Naive B cell (primary cell): ENCODE results near the gene ITGB3. TPM values are rescaled to one million over a fixed set of nuclear protein-coding genes. Genes with fewer than 3 reads are reported as not detected.
"Not testable (repeated sequence)": the region's sequence is repeated elsewhere in the genome, so short reads cannot be mapped to it uniquely, and the experiment has no call there.

Experiments used
- ATAC-seq, 2 donors: fragments of 150-1000 bp; cut with Tn5 transposase; 2 replicates each; pipeline ENCODE4 v1.10.0; 2021; ENCODE audit warnings: low read depth in 2 of 2, mild to moderate bottlenecking in 2 of 2, moderate library complexity in 2 of 2
- DNase-seq: peaks from one replicate; pipeline ENCODE4 v3.0.0; 2022
- H3K27ac Mint-ChIP-seq, 6 donors: one replicate each; pipeline ENCODE4 v1.8.0; 2020 to 2022; ENCODE audit warnings: mild to moderate bottlenecking in 6 of 6, mixed read lengths in 6 of 6, moderate library complexity in 5 of 6, inconsistent platforms in 2 of 6
- H3K27me3 Mint-ChIP-seq, 3 donors: one replicate each; pipeline ENCODE4 v1.8.0; 2021 to 2022; ENCODE audit warnings: mixed read lengths in 3 of 3, mild to moderate bottlenecking in 1 of 3
- H3K36me3 Mint-ChIP-seq, 2 donors: one replicate each; pipeline ENCODE4 v1.8.0; 2020 to 2022; ENCODE audit warnings: mixed read lengths in 2 of 2, inconsistent platforms in 1 of 2, mild to moderate bottlenecking in 1 of 2
- H3K4me1 Mint-ChIP-seq, 3 donors: one replicate each; pipeline ENCODE4 v1.8.0; 2020 to 2022; ENCODE audit warnings: mixed read lengths in 3 of 3, inconsistent platforms in 1 of 3, mild to moderate bottlenecking in 1 of 3, moderate library complexity in 1 of 3
- H3K4me3 Mint-ChIP-seq, 8 donors: one replicate each; pipeline ENCODE4 v1.8.0; 2020 to 2022; ENCODE audit warnings: mild to moderate bottlenecking in 8 of 8, mixed read lengths in 8 of 8, moderate library complexity in 8 of 8, inconsistent platforms in 2 of 8
- H3K9me3 Mint-ChIP-seq, 7 donors: one replicate each; pipeline ENCODE4 v1.8.0; 2020 to 2022; ENCODE audit warnings: mixed read lengths in 7 of 7, mild to moderate bottlenecking in 5 of 7, inconsistent platforms in 2 of 7, moderate library complexity in 1 of 7
- polyA plus RNA-seq, 6 donors: library from polyadenylated mRNA; unstranded; fragments of 300-500 nt; fragmentation: Illumina TruSeq; gene quantifications; one replicate each; pipeline ENCODE4 v1.2.3, GENCODE V29; 2021; ENCODE audit warnings: low read depth in 6 of 6

Gene ITGB3
- polyA plus RNA-seq, 6 donors from 2014 or later: 2.1 to 9.2 (median 5.1) TPM; not detected in 1

DNA sequence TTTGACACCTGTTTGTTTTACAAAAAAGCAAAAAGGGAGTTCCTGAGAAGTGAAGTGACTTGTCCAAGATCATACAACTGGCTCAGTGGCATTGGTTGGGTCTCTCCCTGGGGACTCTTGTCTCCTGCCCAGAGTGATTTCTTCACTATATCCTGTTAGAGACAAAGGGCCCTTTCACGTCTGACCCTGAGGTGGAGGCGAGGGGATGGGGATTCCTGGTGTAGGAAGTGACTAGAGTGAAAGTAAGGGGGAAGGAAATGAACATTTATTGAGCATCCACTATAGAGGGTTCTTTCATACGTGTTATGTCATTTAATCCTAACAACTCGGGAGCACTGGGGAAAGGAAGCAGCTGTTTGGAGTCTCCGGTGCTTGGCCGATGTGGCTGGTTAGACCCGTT, 9.0 kb downstream of the ITGB3 start:
- ATAC-seq: no peak
- peaks cover 13 to 23% (median 13%) of the 10 kb centered on the region in 3 donors for H3K4me1 Mint-ChIP-seq
- peaks cover 3 to 15% (median 14%) of the 10 kb centered on the region in 3 donors for H3K27me3 Mint-ChIP-seq
- H3K36me3 Mint-ChIP-seq: no peaks in the 10 kb centered on the region
- peaks cover 0 to under 1% (median 0%) of the 10 kb centered on the region in 7 donors for H3K9me3 Mint-ChIP-seq
- no peak for DNase-seq
- H3K4me3 Mint-ChIP-seq: no peak overlapping the region
- H3K27ac Mint-ChIP-seq: no peak overlapping the region

DNA sequence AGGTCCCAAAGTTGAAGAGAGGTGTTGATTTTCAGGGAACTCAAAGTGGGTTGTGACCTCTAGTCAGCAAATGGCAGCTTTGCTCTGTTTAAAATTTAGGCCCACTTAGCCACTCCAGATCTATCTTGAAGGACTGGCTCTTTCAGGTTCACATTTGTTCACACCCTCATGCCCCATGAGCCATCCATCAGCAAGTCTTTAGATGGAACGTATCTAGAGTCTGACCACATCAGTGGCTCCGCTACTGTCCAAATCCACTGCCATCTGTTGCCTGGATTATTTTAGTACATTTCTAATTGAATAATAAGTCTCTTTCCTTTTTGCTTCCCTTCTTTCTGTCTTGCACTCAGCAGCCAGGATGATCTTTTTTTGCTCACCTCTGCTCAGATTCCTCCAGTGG, 10.5 kb downstream of the ITGB3 start:
- Mint-ChIP-seq H3K4me3 (no peak overlapping the region), H3K27me3 (peaks cover 0 to 7% (median 5%) of the 10 kb centered on the region in 3 donors), H3K36me3 (peaks cover 0 to 2% of the 10 kb centered on the region in 2 donors), H3K4me1 (peaks cover 7 to 13% (median 12%) of the 10 kb centered on the region in 3 donors), H3K9me3 (peaks cover 0 to 6% (median under 1%) of the 10 kb centered on the region in 7 donors), H3K27ac (peak overlapping the region in 3 of 6 donors; percentile 7 to 92 (median 20))
- no peak for DNase-seq
- no peak for ATAC-seq

DNA sequence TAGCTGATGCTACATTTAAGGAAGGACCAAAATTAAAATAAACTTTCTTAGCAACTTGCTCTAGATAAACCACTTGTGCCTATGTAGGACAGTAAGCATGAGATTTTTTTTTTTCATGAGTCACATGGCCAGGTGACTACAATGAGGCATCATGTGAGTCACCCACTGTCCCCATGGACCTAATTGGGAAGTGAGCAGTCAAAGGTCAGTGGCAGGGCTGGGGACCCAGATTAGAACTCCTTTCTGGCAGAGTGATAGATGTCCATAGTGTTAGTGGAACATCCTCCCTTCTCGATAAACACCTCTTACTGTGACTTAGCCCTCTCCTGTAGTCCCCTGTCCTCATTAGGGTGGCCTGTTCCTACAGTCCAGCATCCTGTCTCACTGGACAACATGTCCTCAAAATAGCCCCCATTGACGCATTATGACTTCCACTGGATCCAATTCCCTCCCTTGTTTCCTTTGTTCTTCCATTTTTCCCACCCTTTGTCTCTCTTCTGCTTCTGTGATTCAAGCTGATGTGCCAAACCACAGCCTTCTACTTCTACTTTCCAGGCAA, 12.4 kb downstream of the ITGB3 start:
- peaks cover 0 to 7% (median 5%) of the 10 kb centered on the region in 3 donors for H3K27me3 Mint-ChIP-seq
- H3K4me1 Mint-ChIP-seq: peaks cover 10 to 17% (median 16%) of the 10 kb centered on the region in 3 donors
- peaks cover 2 to 8% (median 4%) of the 10 kb centered on the region in 7 donors for H3K9me3 Mint-ChIP-seq
- H3K27ac Mint-ChIP-seq: peak overlapping the region in 1 of 6 donors; percentile 44
- ATAC-seq (no peak), DNase-seq (no peak)
- no peak overlapping the region for H3K4me3 Mint-ChIP-seq
- H3K36me3 Mint-ChIP-seq: peaks cover 0 to 10% of the 10 kb centered on the region in 2 donors

DNA sequence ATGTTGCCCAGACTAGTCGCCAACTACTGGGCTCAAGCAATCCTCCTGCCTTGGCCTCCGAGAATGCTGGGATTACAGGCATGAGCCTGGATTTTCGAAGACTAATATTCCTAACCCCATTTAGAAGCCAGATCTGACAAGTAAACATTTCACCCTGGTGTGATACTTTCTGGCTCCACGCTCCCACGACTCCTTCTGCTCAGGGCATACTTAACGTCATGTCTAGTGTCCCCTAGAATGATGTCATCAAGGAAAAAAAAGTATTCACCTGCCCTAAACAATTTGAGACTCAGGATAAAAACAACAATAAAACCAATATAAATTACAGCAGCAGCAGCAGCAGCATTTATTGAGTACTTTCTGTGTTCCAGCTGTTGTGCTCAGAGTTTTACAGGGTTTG, 13.2 kb downstream of the ITGB3 start:
- Mint-ChIP-seq H3K27ac (no peak overlapping the region), H3K27me3 (peaks cover 0 to 7% (median 5%) of the 10 kb centered on the region in 3 donors), H3K36me3 (peaks cover 0 to 10% of the 10 kb centered on the region in 2 donors), H3K4me3 (no peak overlapping the region), H3K9me3 (peaks cover 2 to 8% (median 4%) of the 10 kb centered on the region in 7 donors), H3K4me1 (peaks cover 10 to 17% (median 17%) of the 10 kb centered on the region in 3 donors)
- DNase-seq (no peak), ATAC-seq (no peak)

DNA sequence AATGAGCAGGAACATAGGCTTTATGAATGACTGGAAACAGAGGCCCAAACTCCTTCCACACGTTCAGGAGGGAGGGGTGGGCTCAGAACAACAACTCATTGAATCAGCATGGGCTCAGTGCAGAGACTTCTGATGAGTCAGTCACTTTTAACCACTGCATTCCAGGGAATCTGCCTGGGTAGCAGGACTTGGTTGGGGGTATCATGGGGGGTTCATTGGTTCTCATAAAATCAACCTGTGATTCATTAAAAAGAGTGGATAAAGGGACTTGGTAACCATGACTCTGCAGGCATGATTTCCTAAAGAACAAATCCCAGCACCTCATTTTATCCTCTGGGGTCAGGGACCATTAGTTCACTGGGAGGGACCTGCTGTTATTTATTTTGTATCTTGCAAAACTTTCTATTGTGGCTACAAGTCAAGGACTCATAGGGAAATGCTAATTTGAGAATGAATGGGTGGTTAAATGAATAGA, 13.8 kb downstream of the ITGB3 start:
- Mint-ChIP-seq H3K4me1 (peaks cover 11 to 17% (median 17%) of the 10 kb centered on the region in 3 donors), H3K4me3 (no peak overlapping the region), H3K27ac (no peak overlapping the region), H3K9me3 (peaks cover 2 to 8% (median 4%) of the 10 kb centered on the region in 7 donors), H3K27me3 (peaks cover 0 to 5% (median 5%) of the 10 kb centered on the region in 3 donors), H3K36me3 (peaks cover 0 to 10% of the 10 kb centered on the region in 2 donors)
- ATAC-seq (no peak), DNase-seq (no peak)

DNA sequence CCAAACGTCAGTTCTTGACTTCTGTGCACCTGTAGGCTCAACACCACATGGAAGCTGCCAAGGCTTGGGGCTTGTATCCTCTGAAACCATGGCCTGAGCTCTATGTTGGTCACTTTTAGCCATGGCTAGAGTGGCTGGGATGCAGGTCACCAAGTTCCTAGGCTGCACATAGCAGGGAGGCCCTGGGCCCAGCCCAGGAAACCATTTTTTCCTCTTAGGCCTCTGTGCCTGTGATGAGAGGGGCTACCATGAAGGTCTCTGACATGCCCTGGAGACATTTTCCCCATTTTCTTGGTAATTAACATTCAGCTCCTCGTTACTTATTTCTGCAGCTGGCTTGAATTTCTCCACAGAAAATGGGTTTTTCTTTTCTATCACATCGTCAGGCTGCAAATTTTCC, 15.3 kb downstream of the ITGB3 start:
- not testable (repeated sequence) for H3K9me3 Mint-ChIP-seq, ATAC-seq, H3K36me3 Mint-ChIP-seq, H3K27ac Mint-ChIP-seq, DNase-seq, H3K4me3 Mint-ChIP-seq, H3K27me3 Mint-ChIP-seq
- H3K4me1 Mint-ChIP-seq: peaks cover 18 to 22% (median 22%) of the 10 kb centered on the region in 3 donors

DNA sequence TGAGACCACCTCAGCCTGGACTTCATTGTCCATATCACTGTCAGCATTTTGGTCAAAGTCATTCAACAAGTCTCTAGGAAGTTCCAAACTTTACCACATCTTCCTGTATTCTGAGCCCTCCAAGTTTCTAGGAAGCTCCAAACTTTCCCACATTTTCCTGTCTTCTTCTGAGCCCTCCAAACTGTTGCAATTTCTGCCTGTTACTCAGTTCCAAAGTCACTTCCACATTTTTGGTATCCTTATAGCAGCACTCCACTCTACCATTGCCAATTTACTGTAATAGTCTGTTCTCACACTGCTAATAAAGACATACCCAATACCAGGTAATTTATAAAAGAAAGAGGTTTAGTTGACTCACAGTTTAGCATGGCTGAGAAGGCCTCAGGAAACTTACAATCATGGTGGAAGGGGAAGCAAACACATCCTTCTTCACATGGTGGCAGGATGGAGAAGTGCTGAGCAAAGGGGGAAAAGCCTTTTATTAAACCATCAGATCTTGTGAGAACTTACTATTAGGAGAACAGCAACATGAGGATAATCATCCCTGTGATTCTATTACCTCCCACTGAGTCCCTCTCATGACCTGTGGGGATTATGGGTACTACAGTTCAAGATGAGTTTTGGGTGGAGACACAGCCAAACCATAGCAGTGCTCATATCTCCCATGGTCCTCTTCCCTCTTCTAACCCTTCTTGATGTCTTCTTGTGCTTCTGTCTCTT, 16.1 kb downstream of the ITGB3 start:
- not testable (repeated sequence) for H3K9me3 Mint-ChIP-seq, H3K36me3 Mint-ChIP-seq, DNase-seq, H3K27me3 Mint-ChIP-seq, ATAC-seq
- Mint-ChIP-seq H3K4me3 (peak overlapping the region in 1 of 8 donors; percentile 25), H3K4me1 (peaks cover 21 to 26% (median 22%) of the 10 kb centered on the region in 3 donors), H3K27ac (peak overlapping the region in 1 of 6 donors; percentile 1)

DNA sequence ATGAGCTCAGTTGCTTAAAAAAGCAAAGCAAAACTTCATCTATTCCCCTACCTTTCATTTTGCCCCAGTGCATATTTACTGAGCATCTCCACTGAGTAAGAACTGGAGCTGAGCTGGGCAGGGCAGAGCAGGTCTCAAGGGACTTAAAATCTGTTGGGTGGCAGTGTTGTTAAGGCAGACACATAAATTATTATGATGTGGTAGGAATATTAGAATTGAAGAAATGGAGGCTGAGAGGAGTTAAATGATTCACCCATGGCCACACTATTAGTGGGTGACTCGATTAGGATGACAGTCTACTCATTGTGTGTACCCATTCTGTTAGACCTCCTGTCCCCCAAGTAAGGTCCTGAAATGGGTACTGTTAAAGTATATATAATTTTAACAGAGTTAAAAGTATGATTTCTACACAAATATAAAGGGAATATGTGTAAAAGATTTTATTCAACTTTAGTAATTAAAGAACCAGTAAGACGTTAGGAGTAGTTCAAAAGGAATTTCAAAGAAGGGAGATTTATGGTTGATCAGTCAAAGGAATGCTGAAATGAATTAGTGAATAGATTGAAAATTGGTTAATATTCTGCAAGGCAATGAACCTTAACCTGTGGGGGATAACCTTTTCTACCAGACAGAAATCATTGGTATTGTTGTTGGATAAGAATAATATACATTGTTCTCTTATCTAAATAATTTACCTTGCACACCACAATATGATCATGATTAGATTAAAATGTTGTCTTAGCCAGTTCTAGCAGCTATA, 17.5 kb downstream of the ITGB3 start:
- H3K27ac Mint-ChIP-seq: peak overlapping the region in 1 of 6 donors; percentile 34
- H3K9me3 Mint-ChIP-seq: peaks cover 2 to 8% (median 4%) of the 10 kb centered on the region in 7 donors
- H3K27me3 Mint-ChIP-seq: no peaks in the 10 kb centered on the region
- H3K4me1 Mint-ChIP-seq: peaks cover 28 to 39% (median 30%) of the 10 kb centered on the region in 3 donors
- peaks cover 0 to 10% of the 10 kb centered on the region in 2 donors for H3K36me3 Mint-ChIP-seq
- ATAC-seq (no peak), DNase-seq (no peak)
- H3K4me3 Mint-ChIP-seq: no peak overlapping the region

DNA sequence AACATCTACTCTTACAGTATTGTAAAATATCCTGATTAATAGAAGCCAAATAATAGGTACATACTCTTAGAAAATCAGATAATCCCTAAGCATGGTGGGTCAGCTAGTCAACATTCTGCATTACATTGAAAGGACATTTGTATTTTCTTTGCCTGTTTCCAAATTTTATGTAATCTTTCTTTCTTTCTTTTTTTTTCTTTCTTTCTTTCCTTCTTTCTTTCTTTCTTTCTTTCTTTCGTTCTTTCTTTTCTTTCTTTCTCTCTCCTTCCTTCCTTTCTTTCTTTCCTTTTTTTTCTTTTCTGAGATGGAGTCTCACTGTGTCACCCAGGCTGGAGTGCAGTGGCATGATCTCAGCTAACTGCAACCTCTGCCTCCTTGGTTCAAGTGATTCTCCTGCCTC, 18.9 kb downstream of the ITGB3 start:
- Mint-ChIP-seq H3K4me1 (peaks cover 40 to 52% (median 41%) of the 10 kb centered on the region in 3 donors), H3K27me3 (no peaks in the 10 kb centered on the region), H3K9me3 (peaks cover 2 to 8% (median 6%) of the 10 kb centered on the region in 7 donors), H3K4me3 (peak overlapping the region in 1 of 8 donors; percentile 56), H3K36me3 (peaks cover 0 to 10% of the 10 kb centered on the region in 2 donors), H3K27ac (peak overlapping the region in 2 of 6 donors; percentile 38 to 61)
- DNase-seq: no peak
- ATAC-seq: no peak

DNA sequence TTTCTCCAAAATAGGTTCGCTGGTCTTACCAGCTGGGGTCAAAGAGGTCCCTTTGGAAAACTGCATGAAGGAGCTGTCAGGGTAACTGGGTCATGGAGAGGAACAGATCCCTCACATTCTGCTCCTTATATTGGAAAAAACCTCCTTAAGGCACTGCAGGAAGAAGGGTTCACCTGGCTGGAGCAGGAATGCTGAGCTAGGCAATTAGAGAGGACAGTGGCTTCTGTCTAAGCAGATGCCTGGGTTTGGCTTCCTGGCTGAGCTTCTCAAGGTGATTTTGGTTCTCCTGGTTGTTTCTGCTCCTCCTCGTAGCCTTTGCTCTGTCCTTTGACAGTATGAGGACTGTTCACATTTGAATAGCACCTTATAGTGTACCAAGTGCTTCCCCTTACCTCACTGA, 19.6 kb downstream of the ITGB3 start:
- Mint-ChIP-seq H3K4me3 (peak overlapping the region in 1 of 8 donors; percentile 12), H3K9me3 (peaks cover 0 to 7% (median 3%) of the 10 kb centered on the region in 7 donors), H3K4me1 (peaks cover 45 to 60% (median 46%) of the 10 kb centered on the region in 3 donors)

DNA sequence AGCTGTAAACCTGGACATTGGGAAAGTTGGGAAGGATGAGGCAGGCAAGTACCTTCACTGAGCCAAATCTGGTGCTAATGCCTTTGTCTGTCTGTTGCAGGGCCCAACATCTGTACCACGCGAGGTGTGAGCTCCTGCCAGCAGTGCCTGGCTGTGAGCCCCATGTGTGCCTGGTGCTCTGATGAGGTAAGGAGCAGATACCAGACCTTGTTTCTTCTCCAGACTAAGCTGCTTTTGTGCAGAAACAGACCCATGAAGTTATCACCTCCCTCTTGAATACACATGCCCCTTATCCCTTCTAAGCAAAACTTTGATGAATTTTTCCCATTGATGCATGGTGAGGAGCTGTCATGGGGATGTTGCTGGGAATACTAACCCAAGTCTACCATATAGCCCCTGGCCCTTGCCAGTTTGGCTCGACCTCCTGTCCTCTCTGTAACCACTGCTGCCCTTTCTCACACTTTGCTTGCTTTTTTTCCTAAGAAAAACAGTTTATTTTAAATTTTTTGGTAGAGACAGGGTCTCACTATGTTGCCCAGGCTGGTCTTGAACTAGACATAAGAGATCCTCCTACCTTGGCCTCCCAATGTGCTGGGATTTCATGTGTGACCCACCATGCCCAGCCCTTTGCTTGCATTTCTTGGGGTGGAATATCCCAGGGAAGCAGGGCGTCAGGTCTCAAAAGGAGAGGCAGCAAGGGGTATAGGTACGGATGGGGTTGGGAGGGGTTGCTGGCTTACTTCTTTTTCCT, 20.9 kb downstream of the ITGB3 start:
- H3K4me3 Mint-ChIP-seq: peak overlapping the region in 3 of 8 donors; percentile 19 to 54 (median 39)
- H3K27ac Mint-ChIP-seq: peak overlapping the region in 3 of 6 donors; percentile 11 to 75 (median 67)
- H3K27me3 Mint-ChIP-seq: no peaks in the 10 kb centered on the region
- no peak for ATAC-seq
- peaks cover 50 to 72% (median 58%) of the 10 kb centered on the region in 3 donors for H3K4me1 Mint-ChIP-seq
- peaks cover 0 to 5% of the 10 kb centered on the region in 2 donors for H3K36me3 Mint-ChIP-seq
- no peak for DNase-seq
- H3K9me3 Mint-ChIP-seq: peaks cover 0 to 4% (median 0%) of the 10 kb centered on the region in 7 donors

More for the DNA sequence above, 19.6 kb downstream of the ITGB3 start:
- Mint-ChIP-seq H3K27ac (peak overlapping the region in 2 of 6 donors; percentile 32 to 61), H3K36me3 (peaks cover 0 to 10% of the 10 kb centered on the region in 2 donors), H3K27me3 (no peaks in the 10 kb centered on the region)
- no peak for DNase-seq
- ATAC-seq: no peak

DNA sequence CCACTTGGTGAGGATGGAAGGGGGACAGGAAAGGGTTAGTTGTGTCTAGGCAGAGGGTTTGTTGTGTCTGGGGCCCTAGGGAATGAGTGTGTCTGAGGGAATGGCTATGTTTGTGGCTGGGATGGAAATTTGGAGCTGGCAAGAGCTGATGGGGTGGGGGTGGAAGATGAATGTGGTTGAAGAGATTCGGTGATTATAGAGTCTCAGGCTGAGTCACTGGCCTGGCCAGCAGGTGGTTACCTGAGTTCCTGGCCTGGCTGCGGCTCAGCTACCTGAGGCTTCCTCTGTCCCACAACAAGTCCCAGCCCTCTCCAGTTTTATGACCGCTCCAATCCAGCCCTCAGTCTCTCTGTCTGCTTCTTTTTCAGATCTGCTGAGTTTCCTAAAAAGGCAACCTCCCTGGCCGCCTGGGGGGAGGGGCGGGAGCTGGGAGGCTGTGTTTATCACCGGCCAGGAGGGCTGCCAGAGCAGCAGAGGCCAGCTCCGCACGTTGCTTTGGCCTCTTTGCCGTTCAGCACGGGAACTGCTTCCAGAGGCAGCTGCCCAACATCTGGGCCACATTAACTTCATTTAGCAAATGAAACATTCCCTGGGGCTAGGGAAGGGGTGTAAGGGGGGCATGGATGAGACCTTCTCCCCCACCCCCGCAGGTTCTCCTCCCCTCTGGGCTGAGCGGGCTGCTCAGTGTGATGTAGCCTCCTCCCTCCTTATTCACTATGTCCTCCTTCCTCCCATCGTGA, 21.8 kb downstream of the ITGB3 start:
- Mint-ChIP-seq H3K9me3 (peaks cover 0 to 3% (median 0%) of the 10 kb centered on the region in 7 donors), H3K27ac (peak overlapping the region in 5 of 6 donors; percentile 11 to 96 (median 67)), H3K27me3 (no peaks in the 10 kb centered on the region), H3K4me3 (peak overlapping the region in 1 of 8 donors; percentile 39), H3K36me3 (no peaks in the 10 kb centered on the region), H3K4me1 (peaks cover 57 to 82% (median 68%) of the 10 kb centered on the region in 3 donors)
- no peak for ATAC-seq
- DNase-seq: no peak
